WTC11 (cell line): ENCODE measurements around the gene STRN. TPM values are rescaled to one million over a fixed set of nuclear protein-coding genes. Genes with fewer than 3 reads are reported as not detected.

Experiments used
- ATAC-seq: fragments of 200-7000 bp; cut with Tn5 transposase; 2 replicates; pipeline ENCODE4 v1.10.0; 2021; ENCODE audit warnings: mild to moderate bottlenecking, moderate library complexity
- CTCF ChIA-PET: fragments of 300-600 bp; sonication (Branson Sonifier 250); formaldehyde crosslinking; loops from one replicate; lab custom pipeline; 2021; ENCODE audit warnings: antibody characterized with exemption; lab: Charles Lee
- POLR2A ChIA-PET: fragments of 350-600 bp; sonication (Branson Sonifier 250); formaldehyde crosslinking; loops from one replicate; lab custom pipeline; 2021; ENCODE audit warnings: antibody characterized with exemption; lab: Charles Lee
- DNase-seq: peaks from one replicate; pipeline ENCODE4 v3.0.0; 2021; ENCODE audit warnings: low spot score
- H3K27ac Mint-ChIP-seq: 2 replicates; pipeline ENCODE4 v1.8.0; 2021; ENCODE audit warnings: mixed read lengths
- H3K27me3 Mint-ChIP-seq: 2 replicates; pipeline ENCODE4 v1.8.0; 2021; ENCODE audit warnings: low read depth, mild to moderate bottlenecking, moderate library complexity, mixed read lengths
- H3K36me3 Mint-ChIP-seq: 2 replicates; pipeline ENCODE4 v1.8.0; 2021; ENCODE audit warnings: mixed read lengths
- H3K4me1 Mint-ChIP-seq: 2 replicates; pipeline ENCODE4 v1.8.0; 2022; ENCODE audit warnings: mixed read lengths
- H3K4me3 Mint-ChIP-seq: 2 replicates; pipeline ENCODE4 v1.8.0; 2021; ENCODE audit warnings: mild to moderate bottlenecking, moderate library complexity, mixed read lengths
- H3K9me3 Mint-ChIP-seq: 2 replicates; pipeline ENCODE4 v1.8.0; 2021; ENCODE audit warnings: mixed read lengths
- ARID4B ChIP-seq: sonication (generic); formaldehyde crosslinking; IDR thresholded peaks from 2 replicates; pipeline ENCODE4 v1.8.0; 2023; ENCODE audit warnings: missing genetic modification reagents, mild to moderate bottlenecking, borderline replicate concordance
- CDX4 ChIP-seq: fragments of 250-450 bp; sonication (Bioruptor Pico); IDR thresholded peaks from 2 replicates; pipeline ENCODE4 v1.9.0; 2021; ENCODE audit warnings: moderate library complexity, mild to moderate bottlenecking, inconsistent platforms, borderline replicate concordance
- E2F1 ChIP-seq: sonication (generic); formaldehyde crosslinking; IDR thresholded peaks from 2 replicates; pipeline ENCODE4 v1.8.0; 2022; ENCODE audit warnings: mild to moderate bottlenecking, missing genetic modification reagents
- GTF2I ChIP-seq: fragments of 250-450 bp; sonication (Bioruptor Pico); conservative IDR thresholded peaks from 2 replicates; pipeline ENCODE4 v1.4.0; 2021; ENCODE audit warnings: mild to moderate bottlenecking
- HMGA2 ChIP-seq: fragments of 250-450 bp; sonication (Bioruptor Pico); IDR thresholded peaks from 2 replicates; pipeline ENCODE4 v1.4.0; 2021; ENCODE audit warnings: mild to moderate bottlenecking, moderate library complexity
- PRRX2 ChIP-seq: fragments of 250-450 bp; sonication (Bioruptor Pico); IDR thresholded peaks from 2 replicates; pipeline ENCODE4 v1.8.0; 2021; ENCODE audit warnings: mild to moderate bottlenecking
- SP1 ChIP-seq: sonication (generic); formaldehyde crosslinking; conservative IDR thresholded peaks from 2 replicates; pipeline ENCODE4 v1.8.1; 2022; ENCODE audit warnings: missing genetic modification reagents
- TP53 ChIP-seq: sonication (generic); formaldehyde crosslinking; IDR thresholded peaks from 2 replicates; pipeline ENCODE4 v1.8.1; 2023; ENCODE audit warnings: mild to moderate bottlenecking, missing genetic modification reagents
- ZNF138 ChIP-seq: sonication (generic); formaldehyde crosslinking; conservative IDR thresholded peaks from 2 replicates; pipeline ENCODE4 v1.8.1; 2022; ENCODE audit warnings: mild to moderate bottlenecking, moderate library complexity, missing genetic modification reagents
- ZNF263 ChIP-seq: sonication (generic); formaldehyde crosslinking; IDR thresholded peaks from 2 replicates; pipeline ENCODE4 v1.8.1; 2022; ENCODE audit warnings: low read depth, mild to moderate bottlenecking, moderate library complexity, missing genetic modification reagents
- ZNF281 ChIP-seq: sonication (generic); formaldehyde crosslinking; IDR thresholded peaks from 2 replicates; pipeline ENCODE4 v1.8.0; 2023; ENCODE audit warnings: mild to moderate bottlenecking, missing genetic modification reagents
- ZNF671 ChIP-seq: fragments of 250-450 bp; sonication (Bioruptor Pico); IDR thresholded peaks from 2 replicates; pipeline ENCODE4 v1.8.0; 2021; ENCODE audit warnings: mild to moderate bottlenecking
- total RNA-seq: library from RNA; stranded (reverse); gene quantifications from 3 replicates; pipeline ENCODE4 v1.2.3, GENCODE V29; 2021
- TF ChIP-seq, protein P1 (sequence below): sonication (generic); formaldehyde crosslinking; IDR thresholded peaks from 2 replicates; pipeline ENCODE4 v1.8.1; 2023; ENCODE audit warnings: mild to moderate bottlenecking, missing genetic modification reagents, moderate library complexity
- TF ChIP-seq, protein P2 (sequence below): sonication (generic); formaldehyde crosslinking; IDR thresholded peaks from 2 replicates; pipeline ENCODE4 v1.8.0; 2022; ENCODE audit warnings: mild to moderate bottlenecking, missing genetic modification reagents
- TF ChIP-seq, protein P3 (sequence below): sonication (generic); formaldehyde crosslinking; IDR thresholded peaks from 2 replicates; pipeline ENCODE4 v1.8.1; 2022; ENCODE audit warnings: mild to moderate bottlenecking, moderate library complexity, missing genetic modification reagents
- TF ChIP-seq, protein P4 (sequence below): sonication (generic); formaldehyde crosslinking; IDR thresholded peaks from 2 replicates; pipeline ENCODE4 v1.8.1; 2022; ENCODE audit warnings: missing genetic modification reagents, borderline replicate concordance
- TF ChIP-seq, protein P5 (sequence below): fragments of 250-450 bp; sonication (Bioruptor Pico); IDR thresholded peaks from 2 replicates; pipeline ENCODE4 v1.9.0; 2021; ENCODE audit warnings: mild to moderate bottlenecking, borderline replicate concordance
- TF ChIP-seq, protein P6 (sequence below): sonication (generic); formaldehyde crosslinking; IDR thresholded peaks from 2 replicates; pipeline ENCODE4 v1.8.0; 2023; ENCODE audit warnings: missing genetic modification reagents

Gene STRN
- total RNA-seq, 1 experiment from 2014 or later = 34.7 TPM

GRCh38 chr2:36973320-36973719, 7.0 kb upstream of the STRN start:
- ChIA-PET POLR2A (no interaction called here), CTCF (no interaction called here)
- peaks cover 1% of the 10 kb centered on the region; the same call in 1 of the 2 replicates for H3K36me3 Mint-ChIP-seq
- no peak for ATAC-seq
- H3K4me3 Mint-ChIP-seq = no peak overlapping the region
- no peak overlapping the region for H3K27ac Mint-ChIP-seq
- TF ChIP-seq ZNF263 (CRISPR knock-in tag) = no peak
- TF ChIP-seq, protein P1, sequence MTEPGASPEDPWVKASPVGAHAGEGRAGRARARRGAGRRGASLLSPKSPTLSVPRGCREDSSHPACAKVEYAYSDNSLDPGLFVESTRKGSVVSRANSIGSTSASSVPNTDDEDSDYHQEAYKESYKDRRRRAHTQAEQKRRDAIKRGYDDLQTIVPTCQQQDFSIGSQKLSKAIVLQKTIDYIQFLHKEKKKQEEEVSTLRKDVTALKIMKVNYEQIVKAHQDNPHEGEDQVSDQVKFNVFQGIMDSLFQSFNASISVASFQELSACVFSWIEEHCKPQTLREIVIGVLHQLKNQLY (CRISPR knock-in tag) = no peak
- no peak for TF ChIP-seq ZNF138 (CRISPR knock-in tag)
- TF ChIP-seq, protein P2, sequence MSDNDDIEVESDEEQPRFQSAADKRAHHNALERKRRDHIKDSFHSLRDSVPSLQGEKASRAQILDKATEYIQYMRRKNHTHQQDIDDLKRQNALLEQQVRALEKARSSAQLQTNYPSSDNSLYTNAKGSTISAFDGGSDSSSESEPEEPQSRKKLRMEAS = no peak
- TF ChIP-seq GTF2I (CRISPR knock-in tag) = no peak
- TF ChIP-seq SP1 = no peak
- TF ChIP-seq, protein P3, sequence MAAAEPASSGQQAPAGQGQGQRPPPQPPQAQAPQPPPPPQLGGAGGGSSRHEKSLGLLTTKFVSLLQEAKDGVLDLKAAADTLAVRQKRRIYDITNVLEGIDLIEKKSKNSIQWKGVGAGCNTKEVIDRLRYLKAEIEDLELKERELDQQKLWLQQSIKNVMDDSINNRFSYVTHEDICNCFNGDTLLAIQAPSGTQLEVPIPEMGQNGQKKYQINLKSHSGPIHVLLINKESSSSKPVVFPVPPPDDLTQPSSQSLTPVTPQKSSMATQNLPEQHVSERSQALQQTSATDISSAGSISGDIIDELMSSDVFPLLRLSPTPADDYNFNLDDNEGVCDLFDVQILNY (CRISPR knock-in tag) = no peak
- TF ChIP-seq ARID4B (CRISPR knock-in tag) = no peak
- no peak for TF ChIP-seq CDX4
- TF ChIP-seq ZNF671 (CRISPR knock-in tag) = no peak
- TF ChIP-seq, protein P4, sequence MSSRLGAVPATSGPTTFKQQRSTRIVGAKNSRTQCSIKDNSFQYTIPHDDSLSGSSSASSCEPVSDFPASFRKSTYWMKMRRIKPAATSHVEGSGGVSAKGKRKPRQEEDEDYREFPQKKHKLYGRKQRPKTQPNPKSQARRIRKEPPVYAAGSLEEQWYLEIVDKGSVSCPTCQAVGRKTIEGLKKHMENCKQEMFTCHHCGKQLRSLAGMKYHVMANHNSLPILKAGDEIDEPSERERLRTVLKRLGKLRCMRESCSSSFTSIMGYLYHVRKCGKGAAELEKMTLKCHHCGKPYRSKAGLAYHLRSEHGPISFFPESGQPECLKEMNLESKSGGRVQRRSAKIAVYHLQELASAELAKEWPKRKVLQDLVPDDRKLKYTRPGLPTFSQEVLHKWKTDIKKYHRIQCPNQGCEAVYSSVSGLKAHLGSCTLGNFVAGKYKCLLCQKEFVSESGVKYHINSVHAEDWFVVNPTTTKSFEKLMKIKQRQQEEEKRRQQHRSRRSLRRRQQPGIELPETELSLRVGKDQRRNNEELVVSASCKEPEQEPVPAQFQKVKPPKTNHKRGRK = no peak
- TF ChIP-seq, protein P5, sequence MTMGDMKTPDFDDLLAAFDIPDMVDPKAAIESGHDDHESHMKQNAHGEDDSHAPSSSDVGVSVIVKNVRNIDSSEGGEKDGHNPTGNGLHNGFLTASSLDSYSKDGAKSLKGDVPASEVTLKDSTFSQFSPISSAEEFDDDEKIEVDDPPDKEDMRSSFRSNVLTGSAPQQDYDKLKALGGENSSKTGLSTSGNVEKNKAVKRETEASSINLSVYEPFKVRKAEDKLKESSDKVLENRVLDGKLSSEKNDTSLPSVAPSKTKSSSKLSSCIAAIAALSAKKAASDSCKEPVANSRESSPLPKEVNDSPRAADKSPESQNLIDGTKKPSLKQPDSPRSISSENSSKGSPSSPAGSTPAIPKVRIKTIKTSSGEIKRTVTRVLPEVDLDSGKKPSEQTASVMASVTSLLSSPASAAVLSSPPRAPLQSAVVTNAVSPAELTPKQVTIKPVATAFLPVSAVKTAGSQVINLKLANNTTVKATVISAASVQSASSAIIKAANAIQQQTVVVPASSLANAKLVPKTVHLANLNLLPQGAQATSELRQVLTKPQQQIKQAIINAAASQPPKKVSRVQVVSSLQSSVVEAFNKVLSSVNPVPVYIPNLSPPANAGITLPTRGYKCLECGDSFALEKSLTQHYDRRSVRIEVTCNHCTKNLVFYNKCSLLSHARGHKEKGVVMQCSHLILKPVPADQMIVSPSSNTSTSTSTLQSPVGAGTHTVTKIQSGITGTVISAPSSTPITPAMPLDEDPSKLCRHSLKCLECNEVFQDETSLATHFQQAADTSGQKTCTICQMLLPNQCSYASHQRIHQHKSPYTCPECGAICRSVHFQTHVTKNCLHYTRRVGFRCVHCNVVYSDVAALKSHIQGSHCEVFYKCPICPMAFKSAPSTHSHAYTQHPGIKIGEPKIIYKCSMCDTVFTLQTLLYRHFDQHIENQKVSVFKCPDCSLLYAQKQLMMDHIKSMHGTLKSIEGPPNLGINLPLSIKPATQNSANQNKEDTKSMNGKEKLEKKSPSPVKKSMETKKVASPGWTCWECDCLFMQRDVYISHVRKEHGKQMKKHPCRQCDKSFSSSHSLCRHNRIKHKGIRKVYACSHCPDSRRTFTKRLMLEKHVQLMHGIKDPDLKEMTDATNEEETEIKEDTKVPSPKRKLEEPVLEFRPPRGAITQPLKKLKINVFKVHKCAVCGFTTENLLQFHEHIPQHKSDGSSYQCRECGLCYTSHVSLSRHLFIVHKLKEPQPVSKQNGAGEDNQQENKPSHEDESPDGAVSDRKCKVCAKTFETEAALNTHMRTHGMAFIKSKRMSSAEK (CRISPR knock-in tag) = no peak
- no peak for DNase-seq
- H3K4me1 Mint-ChIP-seq = peaks cover 8% of the 10 kb centered on the region
- no peaks in the 10 kb centered on the region for H3K27me3 Mint-ChIP-seq
- peaks cover 5% of the 10 kb centered on the region for H3K9me3 Mint-ChIP-seq

- CTCF ChIA-PET = no interaction called here
- H3K27ac Mint-ChIP-seq = peak overlapping the region; percentile 85
- no peak for DNase-seq
- no peak for ATAC-seq
- no peaks in the 10 kb centered on the region for H3K36me3 Mint-ChIP-seq
- H3K9me3 Mint-ChIP-seq = no peaks in the 10 kb centered on the region
- H3K4me1 Mint-ChIP-seq = peaks cover 22% of the 10 kb centered on the region
- POLR2A ChIA-PET = no interaction called here
- no peak overlapping the region for H3K4me3 Mint-ChIP-seq
- no peaks in the 10 kb centered on the region; the same call in 1 of the 2 replicates for H3K27me3 Mint-ChIP-seq
- TF ChIP-seq PRRX2 (CRISPR knock-in tag) = no peak
- no peak for TF ChIP-seq ZNF281 (CRISPR knock-in tag)
- no peak for TF ChIP-seq HMGA2 (CRISPR knock-in tag)
- TF ChIP-seq E2F1 (CRISPR knock-in tag) = no peak
- TF ChIP-seq, protein P6, sequence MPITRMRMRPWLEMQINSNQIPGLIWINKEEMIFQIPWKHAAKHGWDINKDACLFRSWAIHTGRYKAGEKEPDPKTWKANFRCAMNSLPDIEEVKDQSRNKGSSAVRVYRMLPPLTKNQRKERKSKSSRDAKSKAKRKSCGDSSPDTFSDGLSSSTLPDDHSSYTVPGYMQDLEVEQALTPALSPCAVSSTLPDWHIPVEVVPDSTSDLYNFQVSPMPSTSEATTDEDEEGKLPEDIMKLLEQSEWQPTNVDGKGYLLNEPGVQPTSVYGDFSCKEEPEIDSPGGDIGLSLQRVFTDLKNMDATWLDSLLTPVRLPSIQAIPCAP (CRISPR knock-in tag) = no peak
- no peak for TF ChIP-seq TP53 (CRISPR knock-in tag)
Measured at GRCh38 chr2:36971990-36972389, 5.7 kb upstream of the STRN start.
